HG03159 (cell line): ENCODE measurements around the gene RNASE8.
A peak's percentile ranks its signal among the peaks of the same experiment; 100 is the strongest.

Experiments
- ATAC-seq: cut with Tn5 transposase; IDR thresholded peaks from one replicate; pipeline ENCODE4 v1.9.1; 2021; ENCODE audit warnings: mild to moderate bottlenecking, moderate library complexity; ENCODE audit not compliant: unreplicated experiment

The RNASE8 gene

DNA sequence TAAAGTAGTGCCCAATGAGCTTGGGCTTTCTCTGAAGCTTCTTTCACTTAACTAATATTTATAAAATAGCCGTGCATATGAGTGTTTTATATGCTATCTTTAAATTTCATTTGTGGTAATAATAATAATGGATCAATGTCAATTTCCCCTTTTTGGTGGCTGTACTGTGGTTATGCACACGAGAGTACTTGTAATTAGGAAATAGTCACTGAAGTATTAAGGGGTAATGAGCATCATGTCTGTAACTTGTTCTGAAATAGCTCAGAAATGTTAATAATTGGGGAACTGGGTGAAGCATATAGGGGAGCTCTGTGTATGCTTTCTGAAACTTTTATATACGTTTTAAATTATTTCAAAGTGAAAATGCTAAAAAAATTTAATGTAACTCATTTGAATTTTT, 7.0 kb upstream of the RNASE8 start:
- no peak for ATAC-seq

DNA sequence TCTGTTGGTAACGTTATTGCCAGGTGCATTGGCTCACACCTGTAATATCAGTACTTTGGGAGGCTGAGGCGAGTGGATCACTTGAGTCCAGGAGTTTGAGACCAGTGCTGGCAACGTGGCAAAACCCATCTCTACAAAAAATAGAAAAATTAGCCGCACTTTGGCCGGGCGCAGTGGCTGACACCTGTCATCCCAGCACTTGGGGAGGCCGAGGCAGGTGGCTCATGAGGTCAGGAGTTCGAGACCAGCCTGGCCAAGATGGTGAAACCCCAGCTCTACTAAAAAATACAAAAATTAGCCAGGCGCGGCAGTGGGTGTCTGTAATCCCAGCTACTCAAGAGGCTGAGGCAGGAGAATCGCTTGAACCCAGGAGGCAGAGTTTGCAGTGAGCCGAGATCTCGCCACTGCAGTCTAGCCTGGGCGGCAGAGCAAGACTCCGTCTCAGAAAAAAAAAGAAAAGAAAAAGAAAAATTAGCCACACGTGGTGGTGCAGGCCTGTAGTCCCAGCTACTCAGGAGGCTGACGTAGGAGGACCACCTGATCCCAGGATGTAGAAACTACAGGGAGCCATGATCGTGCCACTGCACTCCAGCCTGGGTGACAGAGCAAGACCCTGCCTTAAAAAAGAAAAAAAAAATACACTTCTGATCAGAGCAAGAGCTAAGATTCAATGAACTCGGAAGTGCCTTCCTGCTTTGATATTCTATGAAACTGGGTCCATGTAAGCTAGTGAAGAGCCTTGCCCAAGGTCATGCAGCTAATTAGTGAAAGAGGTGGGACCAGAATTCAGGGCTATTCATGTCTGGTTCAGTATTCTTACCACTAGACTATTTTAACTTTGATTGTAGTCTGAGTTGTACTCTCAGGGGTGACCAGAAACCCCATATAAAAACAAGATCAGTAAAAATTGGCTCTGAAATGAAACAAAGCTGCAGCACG, 4.2 kb upstream of the RNASE8 start:
- ATAC-seq: no peak

DNA sequence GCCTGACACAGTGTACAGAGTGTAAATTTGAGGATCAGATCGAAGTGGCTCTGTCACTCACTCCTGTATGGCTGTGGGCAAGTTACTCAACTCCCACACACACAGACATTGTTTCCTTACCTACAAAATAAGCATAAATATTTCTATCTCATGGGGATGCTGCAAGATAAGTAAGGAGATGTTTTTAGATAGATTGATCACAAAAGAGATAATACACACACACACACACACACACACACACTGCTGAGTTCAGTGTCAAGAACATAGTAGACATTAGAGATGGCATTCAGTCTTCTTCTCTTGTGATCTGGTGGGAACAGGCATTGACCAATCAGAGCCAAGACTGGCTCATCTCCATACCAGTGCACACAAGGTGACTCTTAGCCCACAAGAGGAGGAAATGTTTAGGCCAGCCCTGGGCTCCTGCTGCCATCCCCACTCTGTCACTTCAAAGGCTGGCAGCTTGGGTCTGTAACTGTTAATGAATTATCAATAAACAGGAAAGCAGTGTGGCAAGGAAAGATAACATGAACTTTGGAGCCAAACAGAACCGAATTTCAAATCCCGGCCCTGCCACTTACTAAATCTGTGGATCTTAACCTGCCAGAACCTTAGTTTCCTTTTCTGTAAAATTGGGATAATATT, 3.4 kb upstream of the RNASE8 start:
- no peak for ATAC-seq

DNA sequence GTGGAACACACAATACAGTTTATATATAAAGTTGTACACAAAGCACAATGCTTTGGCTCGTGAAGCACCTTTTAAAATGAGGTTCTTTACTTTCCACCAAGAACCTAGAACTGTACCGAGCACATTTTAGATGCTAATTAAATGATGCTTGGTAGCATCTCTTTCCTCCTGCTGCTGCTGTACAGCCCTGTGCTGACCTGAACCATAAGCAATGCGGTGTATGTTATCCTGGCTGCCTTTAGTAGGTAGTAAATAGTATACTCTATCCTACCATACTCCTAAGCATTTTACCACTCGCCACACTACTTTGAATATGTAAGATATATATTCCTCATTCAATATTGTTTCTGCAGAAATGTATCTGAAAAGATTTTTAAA, 2.9 kb upstream of the RNASE8 start:
- no peak for ATAC-seq

DNA sequence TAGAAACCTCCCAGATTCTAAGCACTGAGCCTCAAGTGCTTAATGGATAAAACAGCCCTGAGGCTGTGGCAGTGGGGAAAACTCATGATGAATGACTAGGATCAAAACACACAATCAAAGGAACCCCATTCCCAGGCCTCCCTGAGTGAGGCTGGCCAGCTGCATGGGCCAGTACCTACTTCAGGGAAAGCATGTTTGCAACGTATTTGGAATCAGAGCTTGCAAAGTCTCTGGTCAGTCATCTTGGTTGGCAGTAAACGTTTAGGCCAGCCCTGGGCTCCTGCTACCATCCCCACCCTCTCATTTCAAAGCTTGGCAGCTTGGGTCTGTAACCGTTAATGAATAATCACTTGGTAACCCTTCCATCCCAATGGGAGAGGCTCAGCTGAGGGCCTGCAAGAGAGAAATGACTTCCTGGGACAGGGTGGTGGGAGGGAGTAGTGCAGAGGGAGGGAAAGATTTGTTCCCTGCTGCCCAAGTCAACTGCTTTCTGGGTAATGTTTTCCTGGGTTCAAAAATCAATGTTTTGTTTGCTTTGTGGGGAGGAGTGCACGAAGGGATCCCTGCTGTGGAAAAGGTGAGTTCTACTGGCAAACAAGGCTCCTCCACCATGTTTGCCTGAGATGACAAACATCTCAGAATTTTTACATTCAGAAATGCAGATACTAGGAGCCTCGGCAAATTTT, 2.0 kb upstream of the RNASE8 start:
- ATAC-seq: no peak

GRCh38 chr14:21056520-21057163, 980 bp upstream of the RNASE8 start:
- ATAC-seq: no peak

- no peak for ATAC-seq
These were observed 1.3 kb downstream of the RNASE8 start for GRCh38 chr14:21058903-21059302.

DNA sequence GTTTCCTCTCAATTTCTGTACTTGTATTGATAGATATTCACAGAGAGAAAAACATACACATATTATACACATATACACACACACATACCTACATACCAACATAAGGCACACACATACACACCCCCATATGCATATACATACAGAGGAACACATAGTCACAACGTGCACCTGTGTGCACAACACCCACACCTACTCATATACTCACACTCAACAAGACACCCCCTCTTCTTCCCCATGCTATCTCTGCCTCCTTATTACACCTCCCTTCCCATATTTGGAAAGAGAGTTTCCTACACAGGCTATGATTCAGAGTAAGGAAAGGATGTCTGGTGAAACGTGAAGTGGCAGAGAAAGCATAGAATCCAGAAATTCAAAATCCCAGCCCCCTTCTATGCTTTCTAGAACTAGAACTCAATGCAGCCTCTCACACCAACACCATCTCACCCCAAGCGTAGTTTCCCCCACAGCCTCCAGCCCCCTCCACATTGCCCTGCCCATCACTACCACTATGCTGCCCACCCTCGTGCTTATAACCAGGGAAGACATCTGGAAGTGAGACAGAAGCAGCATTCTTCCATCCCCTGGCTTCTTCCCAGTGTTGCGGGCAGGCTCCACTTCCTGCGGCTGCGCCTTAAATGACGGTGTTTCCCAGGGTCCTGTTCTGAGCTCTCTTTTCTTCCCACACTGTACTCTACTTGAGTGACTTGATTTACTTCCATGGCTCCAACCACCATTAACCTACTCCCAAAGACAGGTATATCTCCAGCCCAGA, 2.4 kb downstream of the RNASE8 start:
- no peak for ATAC-seq

DNA sequence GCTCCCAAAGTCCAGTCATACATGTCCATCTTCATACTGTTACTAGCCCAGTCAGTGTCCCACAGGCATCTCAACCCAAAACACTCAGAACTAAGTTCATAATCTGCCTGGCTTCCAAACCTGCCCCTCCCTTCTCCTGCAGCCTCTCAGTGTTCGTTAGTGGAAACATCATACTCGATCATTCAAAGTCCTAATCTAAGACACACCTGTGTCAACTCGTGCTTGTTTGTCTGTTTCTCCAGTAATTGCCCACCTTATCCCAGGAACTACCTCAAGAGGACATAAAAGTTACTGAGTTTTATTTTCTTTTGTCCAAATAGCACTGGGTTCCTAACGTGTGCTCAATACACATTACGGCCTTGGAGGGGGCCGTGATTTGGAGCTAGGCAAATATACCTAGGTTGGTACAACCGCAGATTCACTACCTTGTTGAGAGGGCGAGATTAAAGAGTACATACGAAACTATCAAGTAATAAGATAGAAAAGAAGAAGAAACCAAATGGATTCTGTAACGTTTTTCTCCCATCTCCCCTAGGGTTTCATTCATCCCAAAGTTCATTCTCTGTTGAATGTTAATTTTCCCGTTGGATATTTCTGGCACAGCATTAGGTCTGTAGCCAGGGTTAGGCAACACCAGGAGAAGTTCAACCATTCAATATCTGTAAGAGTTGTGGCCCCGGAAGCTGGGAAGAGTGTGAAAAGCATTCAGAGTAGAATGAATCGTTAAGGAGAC, 3.2 kb downstream of the RNASE8 start:
- no peak for ATAC-seq

DNA sequence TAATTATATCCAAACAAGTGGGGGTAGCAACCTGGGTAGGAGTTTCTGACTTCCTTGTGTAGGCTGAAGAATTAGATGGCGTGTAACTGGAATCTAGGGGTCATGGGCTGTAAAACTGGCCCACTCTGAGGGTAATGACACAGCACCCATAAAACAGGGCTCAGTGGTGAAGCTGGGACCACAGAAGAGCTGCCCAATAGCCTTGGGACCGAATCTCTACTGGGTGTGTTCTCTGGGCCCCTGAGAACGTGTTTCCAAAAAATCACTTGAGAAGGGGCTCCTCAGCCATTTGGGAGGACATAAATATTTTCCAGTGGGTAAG, 3.7 kb downstream of the RNASE8 start:
- ATAC-seq: no peak

GRCh38 chr14:21063479-21063878, 5.9 kb downstream of the RNASE8 start:
- ATAC-seq: no peak

- ATAC-seq: no peak
These were observed 9.4 kb downstream of the RNASE8 start for GRCh38 chr14:21066882-21067502.

DNA sequence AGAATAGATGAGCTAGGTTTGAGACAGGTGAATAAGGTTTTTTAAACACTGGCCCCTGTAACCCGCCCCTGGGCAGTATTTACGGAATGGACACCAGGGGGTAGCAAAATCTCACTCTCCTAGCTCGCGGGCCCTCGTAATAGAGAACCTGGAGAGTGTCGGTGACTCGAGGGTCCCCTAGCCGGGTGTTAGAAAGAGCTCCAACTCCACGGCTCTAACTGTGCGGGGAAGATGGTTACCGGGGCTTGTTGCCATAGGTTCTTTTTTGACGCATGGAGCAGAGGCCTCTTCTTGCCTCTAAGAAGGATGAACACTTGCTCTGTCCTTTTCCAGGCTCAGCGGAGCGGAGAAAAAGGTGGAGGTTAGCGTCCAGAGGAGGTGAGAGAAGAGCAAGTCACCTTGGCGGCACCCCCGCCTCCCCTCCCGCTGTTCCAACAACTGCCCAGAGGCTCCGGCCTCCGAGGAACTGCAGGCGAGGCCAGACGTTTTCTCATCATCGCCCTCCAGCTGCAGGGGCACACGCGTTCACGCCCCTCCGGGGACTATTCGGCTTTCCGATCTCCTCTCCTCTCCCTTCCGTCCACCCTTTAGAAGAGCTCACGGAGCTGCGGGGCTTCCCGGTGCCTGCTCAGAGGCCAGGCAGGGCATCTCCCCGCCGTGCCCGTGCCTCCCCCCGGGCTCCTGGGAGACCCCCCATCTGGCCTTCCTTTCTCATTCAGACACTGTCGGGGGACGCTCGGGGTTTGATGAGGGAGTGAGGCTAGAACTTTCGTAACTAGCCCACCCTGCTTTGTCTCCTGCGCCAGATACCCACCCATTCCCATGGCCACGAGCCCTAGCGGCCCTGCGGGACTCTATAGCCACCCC, 11.1 kb downstream of the RNASE8 start:
- ATAC-seq: no peak

GRCh38 chr14:21069388-21070082, 11.9 kb downstream of the RNASE8 start:
- ATAC-seq: no peak

- no peak for ATAC-seq
These were observed 12.5 kb downstream of the RNASE8 start, which contains the start of gene ARHGEF40 for GRCh38 chr14:21070083-21070609. Gene ARHGEF40 (plus strand): TSS chr14:21070304. CDS start chr14:21070397, 93 bp downstream.

DNA sequence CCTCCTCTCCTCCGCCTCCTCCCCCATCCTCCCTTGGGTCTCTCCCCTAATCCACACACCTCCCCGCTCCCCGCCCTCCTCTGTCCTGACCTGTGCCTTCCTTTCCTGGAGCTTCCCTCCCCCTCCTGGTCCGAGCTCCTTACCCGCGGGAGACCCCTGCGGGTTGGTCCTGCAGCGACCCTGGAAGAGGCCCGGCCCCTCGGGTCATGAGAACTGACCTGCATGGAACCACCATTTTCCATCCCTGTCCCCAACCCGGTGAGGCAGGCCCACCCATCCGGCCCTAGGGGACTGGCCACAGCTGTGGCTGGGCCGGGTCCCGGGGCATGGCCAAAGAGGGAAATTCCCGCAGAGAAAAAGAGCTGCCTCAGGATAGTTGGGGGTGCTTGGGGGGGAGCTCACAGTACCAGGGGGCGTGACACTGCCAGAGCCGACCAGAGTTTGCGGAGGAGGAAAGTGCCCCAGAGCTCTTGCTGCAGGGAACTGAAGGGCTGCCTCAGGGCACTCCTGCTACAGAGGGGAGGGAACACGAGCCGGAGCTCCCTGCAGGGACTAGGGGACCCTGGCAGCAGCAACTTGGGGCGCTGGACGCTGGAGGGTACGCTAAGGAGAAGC, 13.1 kb downstream of the RNASE8 start:
- peak; percentile 29 for ATAC-seq
